ENCODE data around the gene CHRNE.

The CHRNE gene

DNA sequence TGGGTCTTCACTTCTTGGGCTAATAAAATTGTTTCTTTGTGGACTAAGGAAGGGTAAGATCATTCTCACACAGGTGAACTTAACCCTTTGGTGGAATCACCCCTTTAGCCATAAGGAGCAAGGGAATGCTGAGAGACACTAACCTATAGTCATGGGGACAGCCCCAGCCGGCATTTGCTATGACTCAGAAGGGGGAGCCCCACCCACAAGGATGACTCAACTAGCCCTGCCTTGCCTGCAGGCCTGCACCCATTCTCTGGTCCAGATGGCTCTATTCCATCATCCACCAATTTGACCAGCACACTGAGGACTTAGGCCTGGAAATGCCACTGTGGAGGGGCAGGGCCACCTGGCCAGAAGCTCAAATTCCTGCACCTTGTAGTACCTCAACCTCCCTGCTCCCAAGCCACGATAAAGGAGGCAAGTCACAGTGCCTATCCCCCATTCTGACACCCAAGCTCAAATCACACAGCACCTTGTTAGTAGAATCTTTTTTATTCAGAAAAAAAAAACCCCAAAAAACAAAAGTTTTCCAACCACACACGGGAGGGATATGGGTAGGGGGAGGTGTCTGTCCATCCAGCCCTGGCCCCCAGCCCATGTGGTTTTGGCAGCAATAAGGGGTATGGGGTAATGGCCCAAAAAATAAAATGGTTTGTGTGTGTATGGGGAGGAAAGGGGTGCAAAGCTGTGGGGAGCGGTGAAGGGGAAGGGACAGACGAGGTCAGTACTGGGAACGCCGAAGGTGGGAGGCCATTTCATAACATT is 42.5 kb upstream of the CHRNE start:
- TF ChIP-seq, protein P1, sequence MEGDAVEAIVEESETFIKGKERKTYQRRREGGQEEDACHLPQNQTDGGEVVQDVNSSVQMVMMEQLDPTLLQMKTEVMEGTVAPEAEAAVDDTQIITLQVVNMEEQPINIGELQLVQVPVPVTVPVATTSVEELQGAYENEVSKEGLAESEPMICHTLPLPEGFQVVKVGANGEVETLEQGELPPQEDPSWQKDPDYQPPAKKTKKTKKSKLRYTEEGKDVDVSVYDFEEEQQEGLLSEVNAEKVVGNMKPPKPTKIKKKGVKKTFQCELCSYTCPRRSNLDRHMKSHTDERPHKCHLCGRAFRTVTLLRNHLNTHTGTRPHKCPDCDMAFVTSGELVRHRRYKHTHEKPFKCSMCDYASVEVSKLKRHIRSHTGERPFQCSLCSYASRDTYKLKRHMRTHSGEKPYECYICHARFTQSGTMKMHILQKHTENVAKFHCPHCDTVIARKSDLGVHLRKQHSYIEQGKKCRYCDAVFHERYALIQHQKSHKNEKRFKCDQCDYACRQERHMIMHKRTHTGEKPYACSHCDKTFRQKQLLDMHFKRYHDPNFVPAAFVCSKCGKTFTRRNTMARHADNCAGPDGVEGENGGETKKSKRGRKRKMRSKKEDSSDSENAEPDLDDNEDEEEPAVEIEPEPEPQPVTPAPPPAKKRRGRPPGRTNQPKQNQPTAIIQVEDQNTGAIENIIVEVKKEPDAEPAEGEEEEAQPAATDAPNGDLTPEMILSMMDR (conservative IDR thresholded peaks at IDR 0.05; ENCODE audit: low read depth), result no peak
- CTCF ChIA-PET, result interaction anchor here (0.9 kb wide), 1 partner anchor 23 kb away, joined by 3 read pairs; no protein-coding TSS in a partner anchor
- DNase-seq (ENCODE audit: low spot score), result peak; percentile 95
- POLR2A ChIA-PET (ENCODE audit: low non-redundant PET), result interaction anchor here (1.3 kb wide), 1 partner anchor 24 kb away, joined by 3 read pairs; no protein-coding TSS in a partner anchor
- H3K27ac ChIP-seq, result peak overlapping the region; percentile 100

- H3K27ac ChIP-seq, result peak overlapping the region; percentile 100
- TF ChIP-seq, protein P1 (conservative IDR thresholded peaks at IDR 0.05; ENCODE audit: low read depth), result no peak
- CTCF ChIA-PET, result interaction anchor here (0.9 kb wide), 1 partner anchor 24 kb away, joined by 3 read pairs; no protein-coding TSS in a partner anchor
- no peak for DNase-seq (ENCODE audit: low spot score)
- POLR2A ChIA-PET (ENCODE audit: low non-redundant PET), result interaction anchor here (1.3 kb wide), 1 partner anchor 25 kb away, joined by 3 read pairs; no protein-coding TSS in a partner anchor
Measured at GRCh38 chr17:4944554-4945175, 41.8 kb upstream of the CHRNE start.

DNA sequence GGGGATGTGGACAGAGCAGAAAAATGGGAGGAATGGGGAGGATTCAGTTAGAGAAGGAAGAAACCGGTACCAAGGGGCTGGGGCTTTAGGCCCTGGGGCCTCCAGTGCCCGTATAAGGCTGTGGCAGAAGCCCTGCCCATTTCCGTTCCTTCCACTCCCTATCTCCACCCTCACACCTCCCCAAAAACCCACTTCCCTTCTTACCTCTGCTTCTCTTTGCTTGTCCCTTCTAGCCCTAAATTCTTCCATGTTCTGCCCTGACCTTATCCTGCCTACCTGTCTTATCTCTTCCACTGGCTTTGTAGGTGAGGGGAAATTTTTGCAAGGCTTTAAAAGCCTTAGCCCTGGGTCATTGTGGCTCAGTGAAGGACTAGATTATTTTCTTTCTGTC is 41.3 kb upstream of the CHRNE start:
- TF ChIP-seq, protein P1 (conservative IDR thresholded peaks at IDR 0.05; ENCODE audit: low read depth), result no peak
- ChIA-PET POLR2A (ENCODE audit: low non-redundant PET) (no interaction called here), CTCF (interaction anchor here (0.9 kb wide), 1 partner anchor 24 kb away, joined by 3 read pairs; no protein-coding TSS in a partner anchor)
- DNase-seq (ENCODE audit: low spot score), result no peak
- peak overlapping the region; percentile 100 for H3K27ac ChIP-seq

GRCh38 chr17:4942760-4943508 is 40.0 kb upstream of the CHRNE start:
- POLR2A ChIA-PET (ENCODE audit: low non-redundant PET), result no interaction called here
- no peak for DNase-seq (ENCODE audit: low spot score)
- H3K27ac ChIP-seq, result peak overlapping the region; percentile 100
- CTCF ChIA-PET, result interaction anchor here (0.6 kb wide), 1 partner anchor 39 kb away, joined by 3 read pairs; no protein-coding TSS in a partner anchor
- TF ChIP-seq, protein P1 (conservative IDR thresholded peaks at IDR 0.05; ENCODE audit: low read depth), result no peak

GRCh38 chr17:4941319-4941610 is 38.4 kb upstream of the CHRNE start:
- TF ChIP-seq, protein P1 (conservative IDR thresholded peaks at IDR 0.05; ENCODE audit: low read depth), result no peak
- ChIA-PET CTCF (no interaction called here), POLR2A (ENCODE audit: low non-redundant PET) (interaction anchor here (2.2 kb wide), 1 partner anchor 56 kb away, joined by 4 read pairs; the partner anchor contains the start of genes INCA1 and KIF1C)
- DNase-seq (ENCODE audit: low spot score), result no peak
- peak overlapping the region; percentile 100 for H3K27ac ChIP-seq

All from RWPE1 (cell line).